ENCODE results near the gene NUB1. TPM values are rescaled to one million over a fixed set of nuclear protein-coding genes. Genes with fewer than 3 reads are reported as not detected.

Gene NUB1
- total RNA-seq, 1 donor from 2014 or later, result 28.2 TPM

DNA sequence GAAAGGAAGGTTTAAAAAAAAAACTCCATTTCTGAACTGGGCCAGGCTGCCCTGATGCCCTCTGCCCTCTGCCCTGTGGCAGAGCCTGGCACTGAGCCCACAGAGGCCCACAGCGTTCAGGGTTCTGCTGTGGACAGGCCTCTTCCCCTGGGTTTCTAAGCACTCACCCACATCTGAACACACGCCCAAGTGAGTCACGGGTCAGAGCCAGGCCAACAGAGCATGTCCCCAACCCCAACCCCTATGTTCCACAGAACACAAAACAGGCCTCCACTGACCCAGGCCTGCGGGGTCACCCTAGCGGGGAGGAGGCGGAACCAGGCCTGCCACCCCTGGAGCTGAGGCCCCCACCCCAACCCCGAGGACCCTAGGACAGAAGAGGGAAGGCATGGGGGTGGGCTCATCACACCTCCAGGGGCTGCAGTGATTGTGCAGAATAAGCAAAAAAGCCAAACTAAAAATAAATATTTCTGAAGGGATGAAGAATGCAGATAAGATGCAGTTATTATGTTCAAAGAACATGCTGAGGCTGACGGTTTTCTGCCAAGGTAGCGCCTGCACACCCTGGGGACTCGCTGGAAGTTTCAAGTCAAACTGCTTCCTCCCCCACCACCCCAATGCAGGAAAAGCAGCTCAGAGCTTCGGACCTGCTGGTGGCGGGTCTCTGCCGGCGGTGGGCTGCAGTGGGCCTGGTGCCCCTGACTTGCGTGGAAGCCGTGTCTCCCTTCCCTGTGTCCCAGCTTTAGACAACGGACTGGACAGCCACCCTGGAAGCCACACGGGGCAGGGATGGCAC, 62.8 kb downstream of the NUB1 start:
- DNase-seq (ENCODE audit: low spot score in 2 of 2), result no peak

DNA sequence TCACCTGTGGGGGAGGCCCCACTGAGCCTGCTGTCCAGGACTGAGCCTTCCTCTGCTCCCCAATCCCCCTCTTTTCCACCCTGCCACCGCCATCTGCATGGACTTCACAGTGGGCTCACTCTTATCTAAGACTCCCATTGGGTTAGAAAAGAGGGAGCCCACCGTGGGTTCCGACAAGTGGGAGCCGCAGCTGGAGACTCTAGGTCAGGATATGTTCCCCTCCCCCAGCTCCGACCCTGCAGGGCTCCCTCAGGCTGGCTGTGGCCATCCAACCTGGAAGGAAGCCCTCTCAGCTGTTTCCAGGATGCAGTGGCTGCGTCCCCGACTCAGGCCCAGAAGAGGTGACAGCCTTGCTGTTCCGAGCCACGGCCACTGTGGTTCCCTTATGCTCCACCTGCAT, 63.4 kb downstream of the NUB1 start:
- TF ChIP-seq, protein P1, sequence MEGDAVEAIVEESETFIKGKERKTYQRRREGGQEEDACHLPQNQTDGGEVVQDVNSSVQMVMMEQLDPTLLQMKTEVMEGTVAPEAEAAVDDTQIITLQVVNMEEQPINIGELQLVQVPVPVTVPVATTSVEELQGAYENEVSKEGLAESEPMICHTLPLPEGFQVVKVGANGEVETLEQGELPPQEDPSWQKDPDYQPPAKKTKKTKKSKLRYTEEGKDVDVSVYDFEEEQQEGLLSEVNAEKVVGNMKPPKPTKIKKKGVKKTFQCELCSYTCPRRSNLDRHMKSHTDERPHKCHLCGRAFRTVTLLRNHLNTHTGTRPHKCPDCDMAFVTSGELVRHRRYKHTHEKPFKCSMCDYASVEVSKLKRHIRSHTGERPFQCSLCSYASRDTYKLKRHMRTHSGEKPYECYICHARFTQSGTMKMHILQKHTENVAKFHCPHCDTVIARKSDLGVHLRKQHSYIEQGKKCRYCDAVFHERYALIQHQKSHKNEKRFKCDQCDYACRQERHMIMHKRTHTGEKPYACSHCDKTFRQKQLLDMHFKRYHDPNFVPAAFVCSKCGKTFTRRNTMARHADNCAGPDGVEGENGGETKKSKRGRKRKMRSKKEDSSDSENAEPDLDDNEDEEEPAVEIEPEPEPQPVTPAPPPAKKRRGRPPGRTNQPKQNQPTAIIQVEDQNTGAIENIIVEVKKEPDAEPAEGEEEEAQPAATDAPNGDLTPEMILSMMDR (IDR thresholded peaks at IDR 0.05), result no peak
- Histone ChIP-seq H3K4me1 (peaks cover 12 to 26% of the 10 kb centered on the region in 2 donors), H3K9me3 (no peaks in the 10 kb centered on the region), H3K27me3 (peaks cover 10% of the 10 kb centered on the region), H3K27ac (no peak overlapping the region), H3K4me3 (no peak overlapping the region), H3K36me3 (no peaks in the 10 kb centered on the region)
- DNase-seq (ENCODE audit: low spot score in 2 of 2), result no peak
- intact Hi-C loops (cut with DNase I), result loop anchor here (5.0 kb wide), 1 partner anchor 42 kb away; no protein-coding TSS in a partner anchor

More for the DNA sequence above, 62.8 kb downstream of the NUB1 start:
- peak overlapping the region in 1 of 2 donors; percentile 42 for H3K27ac ChIP-seq
- no peak overlapping the region for H3K4me3 ChIP-seq
- H3K4me1 ChIP-seq, result peaks cover 8 to 20% of the 10 kb centered on the region in 2 donors
- TF ChIP-seq, protein P1 (IDR thresholded peaks at IDR 0.05), result no peak
- H3K36me3 ChIP-seq, result no peaks in the 10 kb centered on the region
- no peaks in the 10 kb centered on the region for H3K9me3 ChIP-seq
- H3K27me3 ChIP-seq, result peaks cover 4% of the 10 kb centered on the region
- intact Hi-C loops (cut with DNase I), result loop anchor here (5.0 kb wide), 1 partner anchor 43 kb away; no protein-coding TSS in a partner anchor

- no peaks in the 10 kb centered on the region for H3K36me3 ChIP-seq
- TF ChIP-seq, protein P1 (IDR thresholded peaks at IDR 0.05), result no peak
- no peak for DNase-seq (ENCODE audit: low spot score in 2 of 2)
- no peak overlapping the region for H3K4me3 ChIP-seq
- intact Hi-C loops (cut with DNase I), result loop anchor here (5.0 kb wide), 1 partner anchor 42 kb away; no protein-coding TSS in a partner anchor
- H3K4me1 ChIP-seq, result peaks cover 12 to 28% of the 10 kb centered on the region in 2 donors
- H3K27ac ChIP-seq, result no peak overlapping the region
- H3K9me3 ChIP-seq, result no peaks in the 10 kb centered on the region
- peaks cover 12% of the 10 kb centered on the region for H3K27me3 ChIP-seq
Measured at GRCh38 chr7:151405588-151405987, 64.0 kb downstream of the NUB1 start.

- TF ChIP-seq, protein P1 (IDR thresholded peaks at IDR 0.05), result no peak
- Histone ChIP-seq H3K27ac (no peak overlapping the region), H3K4me1 (peaks cover 12 to 28% of the 10 kb centered on the region in 2 donors), H3K9me3 (no peaks in the 10 kb centered on the region), H3K36me3 (no peaks in the 10 kb centered on the region), H3K27me3 (peaks cover 12% of the 10 kb centered on the region), H3K4me3 (no peak overlapping the region)
- DNase-seq (ENCODE audit: low spot score in 2 of 2), result no peak
- intact Hi-C loops (cut with DNase I), result loop anchor here (5.0 kb wide), 1 partner anchor 41 kb away; no protein-coding TSS in a partner anchor
Measured at GRCh38 chr7:151406051-151406875, 64.7 kb downstream of the NUB1 start.

DNA sequence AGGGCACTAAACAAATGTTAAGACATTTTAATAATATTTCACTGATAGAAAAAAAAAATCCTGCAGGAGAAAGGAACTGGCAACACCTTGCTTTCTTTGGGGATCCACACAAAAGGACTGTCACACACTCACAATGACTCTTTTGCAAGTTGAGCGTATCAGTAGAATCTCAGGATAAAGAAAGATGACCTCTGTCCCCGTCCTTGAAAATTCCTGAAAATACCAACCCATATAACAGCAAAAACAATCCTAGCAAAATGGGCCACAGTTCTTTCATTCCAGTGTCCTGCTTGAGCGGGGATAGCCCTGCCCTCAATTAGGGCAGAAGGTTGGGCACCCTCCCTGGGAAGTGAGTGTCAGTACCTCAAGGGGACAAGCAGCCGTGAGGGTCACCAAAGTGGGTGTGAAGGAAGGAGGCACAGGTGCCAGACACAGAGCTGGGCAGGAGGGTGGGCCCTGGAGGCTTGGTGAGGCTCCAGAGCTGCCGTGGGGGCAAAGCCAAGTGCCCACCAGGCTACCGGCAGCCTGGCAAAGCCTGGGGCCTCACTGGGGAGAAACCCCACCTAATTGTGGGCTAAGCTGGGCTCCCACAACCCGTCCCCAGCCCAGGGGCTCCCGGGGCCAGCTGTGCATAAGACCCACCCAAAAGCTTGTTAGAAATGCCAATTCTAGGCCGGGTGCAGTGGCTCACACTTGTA, 65.4 kb downstream of the NUB1 start:
- TF ChIP-seq, protein P1 (IDR thresholded peaks at IDR 0.05), result no peak
- H3K9me3 ChIP-seq, result no peaks in the 10 kb centered on the region
- H3K27ac ChIP-seq, result no peak overlapping the region
- H3K27me3 ChIP-seq, result peaks cover 12% of the 10 kb centered on the region
- H3K36me3 ChIP-seq, result no peaks in the 10 kb centered on the region
- DNase-seq (ENCODE audit: low spot score in 2 of 2), result no peak
- peaks cover 12 to 28% of the 10 kb centered on the region in 2 donors for H3K4me1 ChIP-seq
- no peak overlapping the region for H3K4me3 ChIP-seq
- intact Hi-C loops (cut with DNase I), result loop anchor here (5.0 kb wide), 1 partner anchor 40 kb away; no protein-coding TSS in a partner anchor

Data from ascending aorta (tissue), 2 donors.